ENCODE data around the gene KRTAP15-1.

- TF ChIP-seq CTCF (IDR thresholded peaks at IDR 0.05; ENCODE audit: insufficient read depth, low read length): no peak
- TF ChIP-seq POLR2AphosphoS5 (IDR thresholded peaks at IDR 0.05; ENCODE audit: low read depth): no peak
- TF ChIP-seq REST (IDR thresholded peaks at IDR 0.05; ENCODE audit: insufficient replicate concordance, low read depth): no peak
- TF ChIP-seq GABPA (IDR thresholded peaks at IDR 0.05; ENCODE audit: low read depth): no peak
Observed at GRCh38 chr21:30395731-30396130, 44.3 kb upstream of the KRTAP15-1 start, which contains the start of gene KRTAP13-1.

Data from HL-60 (cell line).